Pulmonary artery endothelial cell (primary cell): Measurements from ENCODE around the gene CACNA2D4. TPM values are rescaled to one million over a fixed set of nuclear protein-coding genes. Genes with fewer than 3 reads are reported as not detected.
A peak's percentile ranks its signal among the peaks of the same experiment; 100 is the strongest.

Source experiments
- DNase-seq: peaks from one replicate; pipeline ENCODE4 v3.0.0-alpha.2; 2011; ENCODE audit warnings: low read depth, low spot score
- total RNA-seq: library from RNA; depleted of rRNA; stranded (reverse); fragments of >200 nt; gene quantifications from 2 replicates; pipeline ENCODE4 v1.2.3, GENCODE V29; 2014

The CACNA2D4 gene
- total RNA-seq, 1 donor from 2014 or later = 0.46 TPM

- DNase-seq = no peak
Observed at GRCh38 chr12:1835211-1836131, 83.0 kb downstream of the CACNA2D4 start.

- no peak for DNase-seq
Observed at GRCh38 chr12:1834186-1834925, 84.1 kb downstream of the CACNA2D4 start.

GRCh38 chr12:1833596-1834028, 84.8 kb downstream of the CACNA2D4 start:
- no peak for DNase-seq

GRCh38 chr12:1832801-1833595, 85.5 kb downstream of the CACNA2D4 start:
- no peak for DNase-seq

GRCh38 chr12:1830981-1831963, 87.2 kb downstream of the CACNA2D4 start:
- DNase-seq = peak; percentile 19

- DNase-seq = no peak
Observed at GRCh38 chr12:1830401-1830845, 88.0 kb downstream of the CACNA2D4 start.

GRCh38 chr12:1829306-1829900, 89.0 kb downstream of the CACNA2D4 start:
- DNase-seq = no peak

- DNase-seq = no peak
Observed at GRCh38 chr12:1828856-1829255, 89.6 kb downstream of the CACNA2D4 start.

- no peak for DNase-seq
Observed at GRCh38 chr12:1827826-1828805, 90.3 kb downstream of the CACNA2D4 start.

- no peak for DNase-seq
Observed at GRCh38 chr12:1826867-1827705, 91.4 kb downstream of the CACNA2D4 start.

GRCh38 chr12:1826401-1826800, 92.1 kb downstream of the CACNA2D4 start:
- no peak for DNase-seq

GRCh38 chr12:1825382-1826102, 92.9 kb downstream of the CACNA2D4 start:
- no peak for DNase-seq

GRCh38 chr12:1823237-1823636, 95.2 kb downstream of the CACNA2D4 start:
- DNase-seq = no peak

GRCh38 chr12:1822699-1823098, 95.8 kb downstream of the CACNA2D4 start:
- DNase-seq = no peak

GRCh38 chr12:1821805-1822204, 96.6 kb downstream of the CACNA2D4 start:
- no peak for DNase-seq

GRCh38 chr12:1820896-1821291, 97.6 kb downstream of the CACNA2D4 start:
- no peak for DNase-seq
